NCI-H82 treated with DMSO at 0.1 percent for 48 hours (cell line): ENCODE data around the gene CNGA3.
A peak's percentile ranks its signal among the peaks of the same experiment; 100 is the strongest.

ENCODE experiments used
- DNase-seq: peaks from one replicate; lab custom pipeline; 2025; ENCODE audit not compliant: unreplicated experiment; lab: John Stamatoyannopoulos, UW

CNGA3 gene

GRCh38 chr2:98376301-98376910 is 30.1 kb downstream of the CNGA3 start:
- peak; percentile 98 for DNase-seq

GRCh38 chr2:98376996-98377395 is 30.7 kb downstream of the CNGA3 start:
- DNase-seq: no peak

GRCh38 chr2:98377544-98377943 is 31.3 kb downstream of the CNGA3 start:
- no peak for DNase-seq

- DNase-seq: no peak
Measured at GRCh38 chr2:98378196-98378595, 31.9 kb downstream of the CNGA3 start.

- DNase-seq: no peak
Measured at GRCh38 chr2:98378901-98379300, 32.6 kb downstream of the CNGA3 start.

GRCh38 chr2:98379311-98380202 is 33.3 kb downstream of the CNGA3 start:
- no peak for DNase-seq

- no peak for DNase-seq
Measured at GRCh38 chr2:98380203-98380535, 33.9 kb downstream of the CNGA3 start.

GRCh38 chr2:98381494-98381893 is 35.2 kb downstream of the CNGA3 start:
- no peak for DNase-seq

- no peak for DNase-seq
Measured at GRCh38 chr2:98382086-98382485, 35.8 kb downstream of the CNGA3 start.

GRCh38 chr2:98382739-98383138 is 36.5 kb downstream of the CNGA3 start:
- no peak for DNase-seq

GRCh38 chr2:98383166-98383565 is 36.9 kb downstream of the CNGA3 start:
- no peak for DNase-seq

- peak; percentile 68 for DNase-seq
Measured at GRCh38 chr2:98385050-98385699, 38.9 kb downstream of the CNGA3 start.

GRCh38 chr2:98387478-98387877 is 41.2 kb downstream of the CNGA3 start:
- DNase-seq: no peak

- DNase-seq: no peak
Measured at GRCh38 chr2:98388081-98388480, 41.8 kb downstream of the CNGA3 start.

- no peak for DNase-seq
Measured at GRCh38 chr2:98388601-98389250, 42.5 kb downstream of the CNGA3 start.

- no peak for DNase-seq
Measured at GRCh38 chr2:98389251-98389605, 43.0 kb downstream of the CNGA3 start.

GRCh38 chr2:98390571-98391476 is 44.6 kb downstream of the CNGA3 start:
- DNase-seq: no peak

- no peak for DNase-seq
Measured at GRCh38 chr2:98391581-98392270, 45.5 kb downstream of the CNGA3 start.

- no peak for DNase-seq
Measured at GRCh38 chr2:98393354-98393753, 47.1 kb downstream of the CNGA3 start.

GRCh38 chr2:98394595-98395153 is 48.4 kb downstream of the CNGA3 start:
- DNase-seq: no peak
